ENCODE data around the gene USP3.

USP3 gene

GRCh38 chr15:63544258-63545026 is 40.0 kb downstream of the USP3 start:
- DNase-seq (ENCODE audit: low spot score), result no peak

- no peak for DNase-seq (ENCODE audit: low spot score)
Observed at GRCh38 chr15:63545520-63545919, 41.1 kb downstream of the USP3 start.

GRCh38 chr15:63551400-63551799 is 47.0 kb downstream of the USP3 start:
- DNase-seq (ENCODE audit: low spot score), result peak; percentile 28

- DNase-seq (ENCODE audit: low spot score), result peak; percentile 86
Observed at GRCh38 chr15:63553388-63553791, 49.0 kb downstream of the USP3 start.

- DNase-seq (ENCODE audit: low spot score), result no peak
Observed at GRCh38 chr15:63554337-63554927, 50.0 kb downstream of the USP3 start.

GRCh38 chr15:63555507-63555906 is 51.1 kb downstream of the USP3 start:
- no peak for DNase-seq (ENCODE audit: low spot score)

- no peak for DNase-seq (ENCODE audit: low spot score)
Observed at GRCh38 chr15:63556246-63556645, 51.9 kb downstream of the USP3 start.

- DNase-seq (ENCODE audit: low spot score), result no peak
Observed at GRCh38 chr15:63556736-63557135, 52.3 kb downstream of the USP3 start.

- no peak for DNase-seq (ENCODE audit: low spot score)
Observed at GRCh38 chr15:63559753-63560152, 55.4 kb downstream of the USP3 start.

GRCh38 chr15:63560741-63561448 is 56.5 kb downstream of the USP3 start:
- DNase-seq (ENCODE audit: low spot score), result no peak

- DNase-seq (ENCODE audit: low spot score), result no peak
Observed at GRCh38 chr15:63564093-63564492, 59.7 kb downstream of the USP3 start.

- no peak for DNase-seq (ENCODE audit: low spot score)
Observed at GRCh38 chr15:63565536-63566186, 61.3 kb downstream of the USP3 start.

- DNase-seq (ENCODE audit: low spot score), result no peak
Observed at GRCh38 chr15:63572749-63573464, 68.5 kb downstream of the USP3 start.

- DNase-seq (ENCODE audit: low spot score), result no peak
Observed at GRCh38 chr15:63573533-63573932, 69.1 kb downstream of the USP3 start.

- DNase-seq (ENCODE audit: low spot score), result no peak
Observed at GRCh38 chr15:63575312-63575711, 70.9 kb downstream of the USP3 start.

GRCh38 chr15:63576441-63576840 is 72.0 kb downstream of the USP3 start:
- DNase-seq (ENCODE audit: low spot score), result no peak

GRCh38 chr15:63582179-63582578 is 77.8 kb downstream of the USP3 start:
- no peak for DNase-seq (ENCODE audit: low spot score)

GRCh38 chr15:63582718-63583426 is 78.5 kb downstream of the USP3 start:
- DNase-seq (ENCODE audit: low spot score), result peak; percentile 75

GRCh38 chr15:63586790-63587189 is 82.4 kb downstream of the USP3 start:
- no peak for DNase-seq (ENCODE audit: low spot score)

- no peak for DNase-seq (ENCODE audit: low spot score)
Observed at GRCh38 chr15:63587527-63587926, 83.1 kb downstream of the USP3 start.

GRCh38 chr15:63588826-63589225 is 84.4 kb downstream of the USP3 start:
- no peak for DNase-seq (ENCODE audit: low spot score)
